Measurements from ENCODE around the gene ATP2B2. TPM values are rescaled to one million over a fixed set of nuclear protein-coding genes. Genes with fewer than 3 reads are reported as not detected.

Gene ATP2B2
- total RNA-seq, 4 donors from 2014 or later, result not detected

- in situ Hi-C loops (cut with MboI; ENCODE audit: low pct_ligation_motif_present in 1 of 4, low pct_unique_long_range_greater_than_20kb in 1 of 4, low sequenced_read_pairs in 3 of 4), result no loop called here
- no peaks in the 10 kb centered on the region for H3K36me3 ChIP-seq
- no peak overlapping the region for H3K4me3 ChIP-seq
- DNase-seq, result no peak
- no peaks in the 10 kb centered on the region for H3K9me3 ChIP-seq
- 88 to 100% methylated on average over 1 to 2 of the region's 2 CpGs for WGBS, 2 donors (ENCODE audit: low coverage in 1 of 2)
- H3K4me1 ChIP-seq, result no peaks in the 10 kb centered on the region
- intact Hi-C loops (cut with DNase I; ENCODE audit: low total_unique reads), result no loop called here
- H3K27me3 ChIP-seq, result no peaks in the 10 kb centered on the region
- H3K27ac ChIP-seq, result no peak overlapping the region
- TF ChIP-seq EP300 (IDR thresholded peaks at IDR 0.05; ENCODE audit: low read depth) (no peak), POLR2AphosphoS5 (IDR thresholded peaks at IDR 0.05) (no peak)
These were observed 87.5 kb downstream of the ATP2B2 start for GRCh38 chr3:10417847-10418246.

- H3K36me3 ChIP-seq, result no peaks in the 10 kb centered on the region
- TF ChIP-seq POLR2A (IDR thresholded peaks at IDR 0.05) (no peak), EP300 (IDR thresholded peaks at IDR 0.05; ENCODE audit: low read depth) (no peak), CTCF (IDR thresholded peaks at IDR 0.05) (no peak), POLR2AphosphoS5 (IDR thresholded peaks at IDR 0.05) (no peak)
- H3K27ac ChIP-seq, result no peak overlapping the region
- intact Hi-C loops (cut with DNase I; ENCODE audit: low total_unique reads), result no loop called here
- no peak for DNase-seq
- no peak overlapping the region for H3K4me3 ChIP-seq
- H3K9me3 ChIP-seq, result no peaks in the 10 kb centered on the region
- in situ Hi-C loops (cut with MboI; ENCODE audit: low pct_ligation_motif_present in 1 of 4, low pct_unique_long_range_greater_than_20kb in 1 of 4, low sequenced_read_pairs in 3 of 4), result no loop called here
- 42 to 49% methylated on average over 7 to 14 of the region's 19 CpGs for WGBS, 2 donors (ENCODE audit: low coverage in 1 of 2)
- H3K27me3 ChIP-seq, result no peaks in the 10 kb centered on the region
- no peaks in the 10 kb centered on the region for H3K4me1 ChIP-seq
These were observed 88.6 kb downstream of the ATP2B2 start for GRCh38 chr3:10416730-10417300.

GRCh38 chr3:10413041-10413440 is 92.3 kb downstream of the ATP2B2 start:
- in situ Hi-C loops (cut with MboI; ENCODE audit: low pct_ligation_motif_present in 1 of 4, low pct_unique_long_range_greater_than_20kb in 1 of 4, low sequenced_read_pairs in 3 of 4), result no loop called here
- WGBS, 2 donors (ENCODE audit: low coverage in 1 of 2), result 85% methylated on average over 4 of the region's 4 CpGs; no CpG with 5 or more reads in 1 of the 2 donors
- Histone ChIP-seq H3K4me1 (no peaks in the 10 kb centered on the region), H3K27me3 (no peaks in the 10 kb centered on the region), H3K36me3 (no peaks in the 10 kb centered on the region), H3K4me3 (no peak overlapping the region), H3K9me3 (no peaks in the 10 kb centered on the region), H3K27ac (no peak overlapping the region)
- intact Hi-C loops (cut with DNase I; ENCODE audit: low total_unique reads), result no loop called here
- no peak for TF ChIP-seq CTCF (IDR thresholded peaks at IDR 0.05)
- no peak for TF ChIP-seq POLR2AphosphoS5 (IDR thresholded peaks at IDR 0.05)
- no peak for TF ChIP-seq POLR2A (IDR thresholded peaks at IDR 0.05)
- no peak for TF ChIP-seq EP300 (IDR thresholded peaks at IDR 0.05; ENCODE audit: low read depth)
- no peak for DNase-seq

GRCh38 chr3:10411598-10412332 is 93.6 kb downstream of the ATP2B2 start:
- Histone ChIP-seq H3K27me3 (no peaks in the 10 kb centered on the region), H3K27ac (no peak overlapping the region), H3K4me1 (no peaks in the 10 kb centered on the region), H3K36me3 (no peaks in the 10 kb centered on the region), H3K9me3 (no peaks in the 10 kb centered on the region), H3K4me3 (no peak overlapping the region)
- in situ Hi-C loops (cut with MboI; ENCODE audit: low pct_ligation_motif_present in 1 of 4, low pct_unique_long_range_greater_than_20kb in 1 of 4, low sequenced_read_pairs in 3 of 4), result no loop called here
- intact Hi-C loops (cut with DNase I; ENCODE audit: low total_unique reads), result no loop called here
- no peak for TF ChIP-seq POLR2A (IDR thresholded peaks at IDR 0.05)
- no peak for TF ChIP-seq POLR2AphosphoS5 (IDR thresholded peaks at IDR 0.05)
- TF ChIP-seq EP300 (IDR thresholded peaks at IDR 0.05; ENCODE audit: low read depth), result no peak
- TF ChIP-seq CTCF (IDR thresholded peaks at IDR 0.05), result no peak
- no peak for DNase-seq
- WGBS, 2 donors (ENCODE audit: low coverage in 1 of 2), result 80 to 95% methylated on average over 2 to 9 of the region's 9 CpGs

Data from transverse colon (tissue), 4 donors.